GM21423 (cell line): ENCODE measurements around the gene MAMLD1.

Experiments used
- ATAC-seq: cut with Tn5 transposase; IDR thresholded peaks from one replicate; pipeline ENCODE4 v1.9.1; 2021; ENCODE audit warnings: mild to moderate bottlenecking, moderate library complexity; ENCODE audit not compliant: unreplicated experiment

The MAMLD1 gene

DNA sequence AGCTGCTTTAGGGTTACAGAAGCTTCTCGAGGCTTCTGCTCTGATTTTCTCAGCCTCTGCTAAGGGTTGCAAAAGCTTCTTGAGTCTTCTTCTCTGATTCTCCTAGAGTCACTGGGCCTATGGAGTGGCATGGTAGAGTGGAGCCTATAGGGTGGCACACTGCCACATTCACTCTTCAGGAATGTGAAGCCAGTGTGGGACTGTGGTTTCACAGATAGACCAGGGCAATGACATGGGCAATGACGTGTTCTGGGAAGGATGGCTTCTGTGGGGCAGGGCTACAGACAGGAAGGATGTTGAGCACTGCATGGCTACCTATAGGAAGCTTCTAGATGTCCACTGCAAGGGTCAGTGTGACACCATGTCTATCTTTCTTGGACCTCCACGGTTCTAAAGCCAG lies 11.0 kb upstream of the MAMLD1 start:
- no peak for ATAC-seq

DNA sequence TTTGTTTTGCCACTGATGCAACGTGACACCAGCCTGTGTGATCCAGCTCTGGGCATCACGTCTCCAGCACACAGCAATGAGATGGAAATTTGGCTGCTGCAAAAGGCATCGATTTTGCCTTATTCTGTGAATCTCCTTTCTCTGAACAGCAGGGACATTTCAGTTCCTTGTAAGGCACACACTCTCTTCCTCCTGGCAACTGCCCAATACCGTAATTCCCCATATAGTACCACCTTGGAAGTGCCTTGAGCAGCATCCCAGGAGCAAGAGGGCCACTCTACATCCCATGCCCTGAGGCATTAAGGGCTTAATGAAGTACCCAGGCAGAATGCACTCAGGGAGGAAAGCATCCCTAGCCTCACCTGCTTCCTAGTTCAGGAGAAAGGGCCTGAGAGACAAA lies 10.5 kb upstream of the MAMLD1 start:
- no peak for ATAC-seq

DNA sequence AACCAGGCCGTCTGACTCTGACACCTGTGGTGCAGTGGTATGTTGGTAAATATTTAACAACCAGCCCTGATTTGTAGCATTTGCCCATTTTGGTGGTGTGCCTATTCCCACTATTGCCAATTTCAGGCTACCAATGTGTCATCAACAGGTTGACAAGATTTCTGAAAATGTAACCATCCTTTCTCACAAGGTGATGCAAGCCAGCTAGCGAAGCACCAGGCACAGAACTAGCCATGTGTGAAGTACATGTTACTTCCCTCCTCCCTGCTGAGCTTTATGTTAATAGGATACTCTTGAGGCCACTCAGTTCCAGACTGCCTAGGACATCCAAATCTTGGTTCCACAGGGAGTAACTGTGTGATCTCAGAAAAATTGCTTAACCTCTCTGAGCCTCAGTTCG lies 7.2 kb upstream of the MAMLD1 start:
- no peak for ATAC-seq

DNA sequence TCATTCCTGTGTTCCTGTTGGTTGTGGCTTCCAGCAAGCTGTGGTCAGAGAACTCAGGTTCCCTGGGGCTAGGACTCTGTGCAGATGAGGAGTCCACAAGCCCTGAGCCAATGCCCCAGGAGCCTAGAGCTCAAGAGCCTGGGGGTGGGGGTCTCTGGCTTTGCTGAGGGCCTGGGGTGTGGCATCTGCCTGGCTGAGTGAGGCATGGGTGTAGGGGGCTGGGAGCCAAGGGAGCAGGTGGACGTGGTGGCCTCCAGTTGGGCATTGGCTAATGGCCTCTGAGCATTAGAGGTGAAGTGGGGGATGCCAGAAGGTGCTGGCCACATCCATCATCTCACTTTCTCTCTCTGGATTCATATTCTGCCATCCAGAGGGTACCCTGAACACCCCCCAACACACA lies 5.3 kb upstream of the MAMLD1 start:
- ATAC-seq: no peak

DNA sequence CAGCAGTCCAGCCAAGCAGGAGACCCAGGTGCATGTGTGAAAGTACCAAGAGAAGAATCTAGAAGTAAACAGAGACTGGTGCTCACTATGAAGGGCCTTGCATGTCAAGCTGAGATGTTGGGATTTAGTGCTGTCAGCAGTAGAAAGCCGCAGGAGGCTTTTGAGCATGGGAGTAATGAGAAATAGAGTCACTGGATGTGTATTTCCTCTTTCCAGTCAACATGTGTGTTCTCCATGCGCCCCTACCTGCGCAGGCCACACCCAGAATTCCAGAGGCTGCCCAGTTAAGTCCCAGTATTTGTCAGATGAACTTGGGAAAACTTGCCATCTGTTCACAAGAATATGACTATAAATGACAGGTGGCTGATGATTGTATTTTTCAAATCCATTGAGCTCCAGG lies 4.5 kb upstream of the MAMLD1 start:
- ATAC-seq: no peak

DNA sequence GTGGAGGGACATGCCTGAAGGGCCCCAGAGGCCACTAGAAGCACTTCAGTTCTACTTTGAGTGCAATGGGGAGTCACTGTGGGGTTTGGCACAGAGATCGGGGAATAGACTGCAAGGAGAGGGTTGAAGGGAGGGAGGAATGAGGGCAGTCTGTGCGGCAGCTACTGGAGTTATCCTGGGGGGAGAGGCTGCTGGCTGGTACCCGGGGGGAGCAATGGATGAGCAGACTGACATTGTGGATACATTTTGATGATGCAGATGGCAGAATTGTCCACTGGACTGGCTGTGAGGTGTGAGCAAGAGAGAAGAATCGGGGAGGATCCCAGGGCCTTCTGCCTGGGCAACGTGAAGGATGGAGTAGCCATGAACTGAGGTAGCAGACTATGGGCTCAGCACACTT lies 2.8 kb upstream of the MAMLD1 start:
- no peak for ATAC-seq

DNA sequence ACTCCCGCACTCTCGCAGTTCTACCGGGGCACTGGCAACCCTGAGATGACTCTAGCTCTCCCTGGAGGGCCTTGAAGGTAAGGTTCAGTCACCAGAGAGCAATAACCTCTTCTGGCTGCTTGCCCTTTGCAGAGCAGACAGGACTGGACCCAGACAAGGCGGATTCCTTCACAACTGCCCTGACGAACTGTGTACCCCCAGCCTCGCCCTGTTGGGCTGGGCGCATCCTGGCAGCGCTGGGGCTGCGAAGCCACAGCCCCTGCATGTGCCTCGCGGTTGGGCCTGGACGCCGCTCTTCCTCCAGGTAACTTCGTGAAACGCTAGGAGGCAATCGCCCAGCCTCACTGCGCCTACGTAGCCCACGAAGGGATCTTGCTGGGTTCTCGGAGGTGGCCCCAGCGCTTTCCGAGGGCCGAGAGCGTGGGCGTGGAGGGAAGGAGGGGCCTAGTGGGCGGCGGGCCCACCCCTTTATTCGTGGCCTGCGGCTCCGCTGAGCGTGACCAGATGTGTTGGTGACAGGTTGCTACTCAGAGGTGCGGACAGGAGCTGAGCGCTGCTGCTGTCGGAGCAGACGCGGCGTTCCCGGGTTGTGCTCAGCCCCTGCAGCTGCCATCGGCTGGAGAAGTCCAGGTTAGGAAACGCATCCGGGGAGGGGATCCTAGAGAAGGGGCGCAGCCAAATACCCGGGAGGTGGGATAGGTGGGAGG lies 1.9 kb upstream of the MAMLD1 start:
- no peak for ATAC-seq

DNA sequence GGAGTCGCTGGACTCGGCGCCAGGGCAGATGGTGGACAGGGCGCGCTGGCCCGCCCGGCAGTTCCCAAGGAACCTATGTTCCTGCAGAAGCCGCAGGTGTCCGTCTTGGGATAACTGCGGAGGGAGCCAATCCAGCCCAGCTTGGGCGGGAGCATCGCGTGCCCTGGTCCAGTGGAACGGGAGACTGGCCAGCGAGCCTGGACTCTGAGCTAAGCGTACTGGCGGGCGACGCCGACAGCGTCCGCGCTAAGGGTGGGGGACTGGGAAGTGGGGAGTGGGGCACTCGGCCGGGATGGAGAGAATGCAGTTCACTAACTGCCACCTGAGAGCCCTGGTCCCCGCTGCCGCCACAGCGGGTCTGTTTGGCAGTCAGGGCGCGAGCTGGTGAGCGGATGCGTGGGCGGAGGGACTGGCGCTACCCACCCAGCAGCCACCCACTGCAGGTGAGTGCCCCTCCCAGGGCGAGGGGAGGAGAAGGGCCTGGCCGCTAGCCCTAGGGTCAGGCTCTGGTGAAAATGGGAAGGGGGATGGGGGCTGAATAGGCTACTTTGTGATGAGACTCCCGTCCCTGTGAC lies 1.3 kb upstream of the MAMLD1 start:
- no peak for ATAC-seq

DNA sequence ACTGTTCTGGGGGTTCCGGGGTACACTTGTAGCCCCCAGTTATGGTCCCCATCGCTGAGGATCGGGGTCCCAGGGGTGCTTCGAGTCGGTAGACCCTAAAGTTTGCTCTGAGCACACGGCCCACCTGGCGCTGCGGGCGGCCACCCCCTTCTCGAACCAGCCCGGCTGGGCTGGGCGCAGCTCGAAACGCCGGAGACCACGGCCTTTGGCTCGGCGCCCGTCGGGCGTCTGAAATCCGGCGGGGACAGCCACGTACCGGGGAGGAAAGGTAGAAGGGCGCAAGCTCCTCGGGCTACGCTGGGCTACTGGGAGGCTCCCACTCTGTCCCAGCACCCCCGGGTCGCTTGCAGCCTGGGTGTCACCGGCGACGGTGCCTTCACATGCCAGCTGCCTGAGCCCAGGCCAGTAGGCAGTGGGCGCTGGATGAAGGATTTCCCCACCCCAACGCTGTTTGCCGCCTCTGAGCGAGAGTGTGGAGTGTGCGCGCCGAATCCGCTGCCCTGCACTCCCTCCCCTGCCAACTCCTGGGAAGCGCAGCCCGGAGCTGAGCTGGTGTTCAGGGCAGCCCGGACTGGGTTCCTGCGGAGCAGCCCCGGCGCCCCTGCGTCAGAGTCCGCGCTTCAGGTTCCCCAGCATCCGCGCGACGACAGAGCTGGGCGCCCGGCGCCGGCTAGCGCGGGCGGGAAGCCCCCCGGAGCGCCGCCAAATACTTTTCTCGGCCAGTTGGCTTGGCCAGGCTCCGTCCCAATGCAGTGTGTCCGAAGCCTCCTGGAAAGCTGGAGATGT lies 637 bp downstream of the MAMLD1 start:
- ATAC-seq: no peak

DNA sequence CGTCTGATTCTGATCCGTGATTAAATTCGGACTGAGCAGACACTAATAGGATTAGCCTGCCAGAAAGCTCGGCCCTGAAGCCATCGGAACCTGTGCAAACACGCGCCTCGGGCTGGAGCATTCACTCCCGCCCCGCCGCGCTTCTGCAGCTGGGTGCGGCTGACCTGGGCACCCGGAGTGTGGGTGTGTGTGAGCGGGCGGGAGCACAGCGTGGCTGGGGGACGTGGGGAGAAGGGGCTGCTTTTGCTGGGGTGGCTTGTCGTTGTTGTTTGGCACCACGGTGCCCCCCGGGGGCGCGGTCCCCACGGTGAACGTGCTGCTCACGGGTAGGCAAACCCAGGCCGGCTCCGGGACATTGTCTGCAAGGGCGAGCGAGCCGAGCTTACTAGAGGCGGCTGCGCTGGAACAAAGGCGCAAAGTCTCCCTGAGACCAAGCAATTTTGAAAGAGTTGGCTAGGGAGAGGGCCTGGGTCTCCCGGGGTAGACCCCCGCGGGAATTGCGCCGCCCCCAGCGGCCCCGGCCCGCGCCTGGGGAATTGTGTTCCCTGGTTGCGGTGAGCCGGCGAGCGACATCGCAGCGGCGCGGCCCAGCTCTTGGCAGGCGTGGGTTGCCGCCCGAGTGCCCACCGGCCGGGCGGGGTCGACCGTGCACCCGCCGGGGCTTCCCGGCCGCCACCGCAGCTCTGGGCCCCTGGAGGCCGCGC lies 1.4 kb downstream of the MAMLD1 start:
- ATAC-seq: no peak

DNA sequence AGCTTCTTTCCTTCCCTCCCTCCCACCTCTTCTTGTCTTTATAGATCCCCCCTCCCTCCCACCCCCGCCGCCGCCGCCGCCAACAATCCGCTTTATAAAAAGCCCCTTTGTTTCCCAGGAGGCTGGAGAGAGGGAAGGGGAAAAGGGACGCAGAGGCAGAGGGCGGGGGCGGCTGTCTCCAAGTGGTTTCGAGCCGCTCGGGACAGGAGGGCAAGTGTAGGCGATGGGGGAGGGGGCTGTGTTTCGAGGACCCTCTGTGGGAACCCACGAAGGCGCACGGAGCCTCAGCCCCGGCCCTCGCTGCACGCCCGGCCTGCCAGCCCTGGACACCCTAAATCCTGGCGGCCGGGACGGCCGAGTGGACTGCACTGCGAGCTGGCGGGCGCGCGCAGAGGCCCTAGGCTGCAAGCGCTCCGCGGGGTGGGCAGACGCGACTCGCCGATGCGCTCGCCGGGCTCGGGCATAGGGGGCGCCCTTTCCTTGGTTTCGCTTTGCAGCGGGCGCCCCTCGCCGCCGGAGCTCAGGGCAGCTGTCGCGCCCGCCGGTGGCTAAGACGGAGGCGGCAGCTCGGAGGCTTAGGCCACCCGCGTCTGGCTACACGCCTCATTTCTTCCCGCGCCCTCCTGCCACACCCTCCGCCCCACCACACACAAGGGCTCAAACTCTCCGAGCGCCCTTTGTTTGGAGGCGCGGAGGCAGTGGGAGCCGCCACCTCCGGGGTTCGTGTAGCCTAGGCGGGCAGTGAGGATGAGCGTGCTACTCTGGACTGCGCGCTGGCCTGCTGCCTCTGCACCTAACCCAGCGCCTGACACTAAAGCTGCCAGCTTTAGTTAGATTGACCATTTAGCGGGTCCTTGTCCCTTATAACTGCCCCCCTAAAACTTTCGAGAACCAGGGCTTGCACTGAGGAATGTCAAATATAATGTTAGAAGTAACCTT lies 2.2 kb downstream of the MAMLD1 start:
- ATAC-seq: no peak

DNA sequence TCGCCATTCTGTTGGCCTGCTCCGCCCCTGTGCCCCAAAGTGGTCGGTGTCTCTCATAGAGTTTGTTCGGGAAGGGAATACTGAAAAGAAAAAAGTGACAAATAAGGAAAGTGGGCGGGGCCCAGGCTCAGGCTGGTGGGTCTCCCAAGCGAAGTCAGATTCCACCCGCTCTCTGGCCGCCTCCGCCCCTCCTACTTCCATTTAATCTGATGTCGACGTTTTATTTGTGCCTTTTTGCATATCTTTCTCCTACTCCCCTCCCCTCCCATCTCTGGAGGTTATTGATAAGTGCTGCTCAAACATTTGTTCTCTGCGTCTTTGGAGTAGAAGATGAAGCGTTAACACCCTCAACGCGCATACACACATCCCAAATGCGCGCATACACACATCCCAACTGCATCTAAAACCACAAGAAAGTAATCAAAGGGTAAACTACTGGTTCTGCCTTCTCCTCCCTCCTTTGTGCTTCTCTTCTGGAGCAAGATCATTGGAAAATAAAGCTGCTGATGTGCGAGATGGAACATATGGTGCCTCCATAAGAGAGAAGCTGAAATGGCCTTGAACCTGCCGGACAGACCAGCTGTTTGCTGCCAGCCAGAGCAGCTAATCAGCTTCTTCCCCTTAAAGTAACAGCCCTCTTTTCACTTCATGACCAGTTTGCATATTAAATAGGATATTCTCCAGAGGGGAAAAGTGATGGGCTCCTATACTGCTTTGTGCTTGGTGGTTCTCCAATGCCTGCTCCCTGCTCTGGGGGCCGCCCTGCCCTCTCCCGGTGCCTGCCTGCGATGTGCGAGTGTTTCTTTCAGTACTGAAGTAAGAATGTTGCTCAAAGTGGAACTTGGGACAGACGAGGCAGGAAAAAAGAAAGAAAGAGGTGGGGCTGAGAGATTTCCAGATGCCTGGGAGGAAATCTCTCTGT lies 3.1 kb downstream of the MAMLD1 start:
- no peak for ATAC-seq

DNA sequence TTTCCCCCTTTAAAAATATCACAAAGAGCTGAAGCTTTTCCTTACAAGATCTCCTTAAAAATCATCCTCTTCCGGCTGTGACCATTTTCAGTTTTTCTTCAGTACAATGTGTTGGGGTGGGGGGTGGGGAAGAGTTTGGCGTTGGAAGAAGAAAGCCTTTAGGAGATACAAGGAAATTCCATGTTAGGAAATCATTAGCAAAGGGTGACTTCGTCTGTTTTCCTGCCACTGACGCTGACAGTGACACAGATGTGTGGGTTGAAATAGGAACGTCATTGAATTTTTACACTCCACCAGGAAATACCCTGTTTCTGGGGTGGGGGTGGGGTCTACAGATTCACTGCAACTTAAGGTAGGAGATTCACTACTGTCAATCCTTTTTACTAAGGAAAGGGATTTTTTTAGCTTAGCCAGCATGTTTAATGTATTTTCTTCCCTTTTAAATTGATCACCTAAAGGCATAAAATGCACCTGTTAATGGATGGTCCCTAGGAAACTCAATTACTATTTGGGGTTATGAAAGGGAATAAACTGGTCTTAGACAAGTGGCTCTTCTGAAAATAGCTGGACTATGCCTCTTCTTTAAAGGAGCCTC lies 3.9 kb downstream of the MAMLD1 start:
- no peak for ATAC-seq

DNA sequence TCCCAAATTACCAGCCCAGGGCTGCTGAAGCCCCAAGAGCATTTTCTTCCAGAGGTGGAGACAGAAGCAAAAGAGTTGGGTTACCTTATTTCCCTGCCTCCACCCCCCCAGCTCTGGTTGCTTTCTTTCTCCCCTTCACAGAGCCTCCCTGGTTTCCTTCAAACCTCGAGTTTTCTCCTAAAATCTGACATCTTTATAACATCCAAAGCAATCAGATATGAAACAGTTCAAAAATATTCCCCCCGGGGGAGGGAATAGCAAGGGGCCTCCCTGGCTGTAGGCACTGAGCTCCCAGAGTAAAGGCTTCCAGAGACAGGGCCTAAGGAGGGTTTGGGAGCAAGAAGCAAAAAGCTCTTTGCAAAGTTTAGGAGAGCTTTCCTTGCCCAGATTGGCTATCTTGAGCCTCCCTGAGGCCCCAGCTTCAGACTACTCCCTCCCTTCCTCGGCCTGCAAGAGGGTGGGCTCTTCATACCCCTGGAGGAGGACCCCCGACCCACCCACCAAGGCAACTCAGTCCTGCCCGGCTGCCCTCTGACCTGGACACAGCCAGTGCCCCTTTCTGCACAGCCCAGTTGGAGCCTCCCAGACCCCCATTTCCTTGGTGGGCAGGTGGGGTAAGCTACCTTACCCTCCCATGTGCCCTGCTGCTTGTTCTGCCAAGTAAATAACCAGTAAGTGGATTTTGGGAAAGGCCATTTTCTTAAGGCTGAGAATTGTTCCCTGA lies 7.6 kb downstream of the MAMLD1 start:
- ATAC-seq: no peak

DNA sequence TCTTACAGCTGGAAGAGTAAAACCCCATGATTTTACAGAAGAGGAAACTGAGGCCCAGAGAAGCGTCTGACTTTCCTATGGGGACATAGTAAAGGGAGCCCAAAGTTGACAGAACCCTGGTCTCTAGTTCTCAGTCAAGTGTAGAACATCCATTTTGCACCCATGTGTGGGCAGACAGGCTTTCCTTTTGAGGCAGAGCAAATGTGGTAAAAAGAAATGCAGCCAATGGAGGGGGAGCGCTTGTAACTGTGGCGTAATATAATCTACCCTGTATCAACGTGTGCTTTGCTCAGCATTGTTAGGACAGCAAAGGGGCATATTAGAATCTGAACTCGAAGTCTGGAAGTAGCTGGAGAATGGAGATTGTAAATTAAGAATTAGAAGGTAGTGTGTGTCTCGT lies 8.8 kb downstream of the MAMLD1 start:
- ATAC-seq: no peak

DNA sequence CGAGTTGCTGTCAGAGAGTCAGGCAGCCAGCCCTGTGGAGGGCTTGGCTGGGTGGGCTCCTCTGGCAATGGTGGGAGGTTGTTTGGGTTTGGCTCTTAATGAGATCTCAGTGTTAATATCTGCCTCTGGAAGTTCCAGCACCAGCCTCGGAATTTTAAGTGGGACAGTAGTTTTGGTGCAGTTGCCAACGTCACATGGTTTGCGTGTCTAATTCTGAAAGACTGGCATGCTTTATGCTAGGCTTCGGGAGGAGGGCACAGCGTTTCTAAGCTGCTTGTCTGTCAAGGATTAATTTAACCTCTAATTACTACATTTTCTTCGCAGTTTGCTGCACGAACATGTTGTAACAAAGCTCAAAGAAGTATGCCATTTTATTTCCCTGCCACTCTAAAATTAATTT lies 9.2 kb downstream of the MAMLD1 start:
- ATAC-seq: no peak

DNA sequence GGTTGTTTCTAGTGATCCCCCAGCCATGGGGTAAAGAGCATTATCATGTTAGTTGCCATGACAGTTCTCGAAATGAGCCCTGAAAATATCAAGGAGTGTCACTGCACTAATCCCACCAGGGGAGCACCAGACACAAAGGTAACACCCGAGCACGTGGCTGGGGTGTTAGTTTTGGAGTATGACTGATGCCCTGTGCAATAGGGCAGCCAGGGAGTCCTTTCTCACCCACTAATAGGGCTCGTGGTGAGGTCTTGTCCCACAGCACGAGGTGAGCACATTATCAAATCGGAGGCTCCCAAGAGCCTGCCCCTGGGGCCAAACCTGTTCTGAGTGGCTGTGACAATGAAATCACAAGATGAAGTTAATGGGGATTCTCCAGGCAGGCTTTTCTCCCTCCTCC lies 9.6 kb downstream of the MAMLD1 start:
- no peak for ATAC-seq

DNA sequence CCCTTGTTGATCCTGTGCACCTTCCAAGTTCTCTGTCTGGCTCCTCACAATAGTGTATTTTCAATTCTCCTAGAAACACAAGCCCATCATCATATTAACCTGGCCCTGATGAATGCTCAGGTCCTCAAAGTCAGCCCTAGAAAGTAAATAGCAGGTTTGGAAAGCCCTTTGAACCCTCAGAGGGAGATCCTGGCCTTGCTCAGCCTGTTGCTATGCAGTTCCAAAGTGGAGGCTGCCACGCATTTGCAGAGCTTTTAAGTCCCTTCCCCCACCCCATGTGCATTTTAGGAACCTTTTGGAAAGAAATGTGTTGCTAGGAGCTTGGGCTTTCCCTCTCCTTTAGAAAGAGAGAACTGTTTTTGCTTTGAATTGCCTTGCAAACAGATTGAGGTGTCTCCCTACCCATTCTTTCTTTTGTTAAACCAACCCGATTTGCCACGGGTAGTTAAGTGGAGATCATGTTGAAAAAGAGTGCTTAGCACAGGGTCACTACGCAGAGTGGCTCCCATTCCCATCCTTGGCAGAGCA lies 12.2 kb downstream of the MAMLD1 start:
- ATAC-seq: no peak
